ENCODE results near the gene YWHAB. TPM values are rescaled to one million over a fixed set of nuclear protein-coding genes. Genes with fewer than 3 reads are reported as not detected.
A peak's percentile ranks its signal among the peaks of the same experiment; 100 is the strongest.

The YWHAB gene
- 303 TPM for total RNA-seq
- 100 to 1,000 TPM; 567 to 927 (median 748) TPM for polyA plus RNA-seq

GRCh38 chr20:44885392-44886265, at the start of gene YWHAB:
Gene YWHAB, plus strand, starts transcription at chr20:44885705. Its CDS starts 15,829 bp downstream, at chr20:44901534.
- H3K4me1 Mint-ChIP-seq = peaks cover 23 to 78% (median 50%) of the 10 kb centered on the region in 4 donors
- H3K36me3 Mint-ChIP-seq = peaks cover 4% of the 10 kb centered on the region

GRCh38 chr20:44836601-44837120, 48.8 kb upstream of the YWHAB start:
- Histone ChIP-seq H3K27me3 (ENCODE audit: control insufficient read depth, insufficient read depth, low read length) (peaks cover 7% of the 10 kb centered on the region), H3K4me1 (ENCODE audit: control insufficient read depth, insufficient read depth, low read length, poor library complexity, severe bottlenecking) (no peaks in the 10 kb centered on the region), H3K9me3 (ENCODE audit: control insufficient read depth in 2 of 2, low read length in 2 of 2) (no peaks in the 10 kb centered on the region), H3K27ac (ENCODE audit: insufficient read depth, low read length, poor library complexity, severe bottlenecking) (no peak overlapping the region), H3K4me3 (ENCODE audit: low read depth, low read length) (no peak overlapping the region), H3K36me3 (ENCODE audit: control insufficient read depth, insufficient read depth, low read length) (no peaks in the 10 kb centered on the region)
- Mint-ChIP-seq H3K4me1 (peaks cover 0 to 7% (median 6%) of the 10 kb centered on the region in 4 donors), H3K36me3 (no peaks in the 10 kb centered on the region), H3K4me3 (no peak overlapping the region), H3K9me3 (peaks cover 0 to 9% (median 2%) of the 10 kb centered on the region in 7 donors), H3K27ac (no peak overlapping the region), H3K27me3 (peaks cover 27% of the 10 kb centered on the region)
- ATAC-seq (ENCODE audit: low read depth in 2 of 2) (no peak), DNase-seq (no peak)

More at GRCh38 chr20:44885392-44886265, at the start of gene YWHAB:
- Histone ChIP-seq H3K4me3 (ENCODE audit: low read depth, low read length) (peak within 1 kb of the TSS; percentile 87), H3K36me3 (ENCODE audit: control insufficient read depth, insufficient read depth, low read length) (peaks cover 2% of the 10 kb centered on the region), H3K27me3 (ENCODE audit: control insufficient read depth, insufficient read depth, low read length) (no peaks in the 10 kb centered on the region), H3K9me3 (ENCODE audit: control insufficient read depth in 2 of 2, low read length in 2 of 2) (no peaks in the 10 kb centered on the region), H3K27ac (ENCODE audit: insufficient read depth, low read length, poor library complexity, severe bottlenecking) (peak within 1 kb of the TSS; percentile 94), H3K4me1 (ENCODE audit: control insufficient read depth, insufficient read depth, low read length, poor library complexity, severe bottlenecking) (peaks cover 51% of the 10 kb centered on the region)
- peak; percentile 97 to 99 for ATAC-seq (ENCODE audit: low read depth in 2 of 2)
- Mint-ChIP-seq H3K9me3 (no peaks in the 10 kb centered on the region), H3K27me3 (no peaks in the 10 kb centered on the region), H3K27ac (peak within 1 kb of the TSS; percentile 95 to 99 (median 97)), H3K4me3 (peak within 1 kb of the TSS; percentile 94 to 99 (median 96))
- DNase-seq = peak; percentile 94 to 99 (median 96)

GRCh38 chr20:44837946-44838345, 47.6 kb upstream of the YWHAB start:
- peaks cover 0 to 7% (median 6%) of the 10 kb centered on the region in 4 donors for H3K4me1 Mint-ChIP-seq
- no peak overlapping the region for H3K27ac Mint-ChIP-seq
- H3K4me3 ChIP-seq (ENCODE audit: low read depth, low read length) = no peak overlapping the region
- no peaks in the 10 kb centered on the region for H3K36me3 ChIP-seq (ENCODE audit: control insufficient read depth, insufficient read depth, low read length)
- DNase-seq (no peak), ATAC-seq (ENCODE audit: low read depth in 2 of 2) (no peak)
- H3K4me1 ChIP-seq (ENCODE audit: control insufficient read depth, insufficient read depth, low read length, poor library complexity, severe bottlenecking) = no peaks in the 10 kb centered on the region
- H3K36me3 Mint-ChIP-seq = no peaks in the 10 kb centered on the region
- H3K27me3 Mint-ChIP-seq = peaks cover 21% of the 10 kb centered on the region
- H3K4me3 Mint-ChIP-seq = no peak overlapping the region
- no peaks in the 10 kb centered on the region for H3K9me3 ChIP-seq (ENCODE audit: control insufficient read depth in 2 of 2, low read length in 2 of 2)
- H3K27me3 ChIP-seq (ENCODE audit: control insufficient read depth, insufficient read depth, low read length) = peaks cover 6% of the 10 kb centered on the region
- no peak overlapping the region for H3K27ac ChIP-seq (ENCODE audit: insufficient read depth, low read length, poor library complexity, severe bottlenecking)
- peaks cover 0 to 9% (median 1%) of the 10 kb centered on the region in 7 donors for H3K9me3 Mint-ChIP-seq

- H3K27ac ChIP-seq (ENCODE audit: insufficient read depth, low read length, poor library complexity, severe bottlenecking) = no peak overlapping the region
- no peaks in the 10 kb centered on the region for H3K36me3 Mint-ChIP-seq
- ATAC-seq (ENCODE audit: low read depth in 2 of 2) (no peak), DNase-seq (no peak)
- H3K36me3 ChIP-seq (ENCODE audit: control insufficient read depth, insufficient read depth, low read length) = no peaks in the 10 kb centered on the region
- H3K4me1 Mint-ChIP-seq = peaks cover 0 to 7% (median 6%) of the 10 kb centered on the region in 4 donors
- H3K27me3 ChIP-seq (ENCODE audit: control insufficient read depth, insufficient read depth, low read length) = peaks cover 10% of the 10 kb centered on the region
- H3K4me1 ChIP-seq (ENCODE audit: control insufficient read depth, insufficient read depth, low read length, poor library complexity, severe bottlenecking) = no peaks in the 10 kb centered on the region
- no peak overlapping the region for H3K4me3 ChIP-seq (ENCODE audit: low read depth, low read length)
- H3K4me3 Mint-ChIP-seq = no peak overlapping the region
- peaks cover 0 to 9% (median 1%) of the 10 kb centered on the region in 7 donors for H3K9me3 Mint-ChIP-seq
- H3K27ac Mint-ChIP-seq = no peak overlapping the region
- H3K27me3 Mint-ChIP-seq = peaks cover 21% of the 10 kb centered on the region
- no peaks in the 10 kb centered on the region for H3K9me3 ChIP-seq (ENCODE audit: control insufficient read depth in 2 of 2, low read length in 2 of 2)
These were observed 47.0 kb upstream of the YWHAB start for GRCh38 chr20:44838521-44838920.

GRCh38 chr20:44839481-44839880, 46.0 kb upstream of the YWHAB start:
- ATAC-seq (ENCODE audit: low read depth in 2 of 2) = no peak
- no peaks in the 10 kb centered on the region for H3K36me3 Mint-ChIP-seq
- Histone ChIP-seq H3K27me3 (ENCODE audit: control insufficient read depth, insufficient read depth, low read length) (peaks cover 13% of the 10 kb centered on the region), H3K4me3 (ENCODE audit: low read depth, low read length) (no peak overlapping the region), H3K4me1 (ENCODE audit: control insufficient read depth, insufficient read depth, low read length, poor library complexity, severe bottlenecking) (no peaks in the 10 kb centered on the region), H3K27ac (ENCODE audit: insufficient read depth, low read length, poor library complexity, severe bottlenecking) (no peak overlapping the region), H3K9me3 (ENCODE audit: control insufficient read depth in 2 of 2, low read length in 2 of 2) (no peaks in the 10 kb centered on the region), H3K36me3 (ENCODE audit: control insufficient read depth, insufficient read depth, low read length) (no peaks in the 10 kb centered on the region)
- H3K4me1 Mint-ChIP-seq = peaks cover 0 to 7% (median 6%) of the 10 kb centered on the region in 4 donors
- peaks cover 20% of the 10 kb centered on the region for H3K27me3 Mint-ChIP-seq
- H3K27ac Mint-ChIP-seq = no peak overlapping the region
- H3K4me3 Mint-ChIP-seq = no peak overlapping the region
- no peak for DNase-seq
- H3K9me3 Mint-ChIP-seq = peaks cover 0 to 9% (median 2%) of the 10 kb centered on the region in 7 donors

GRCh38 chr20:44840826-44841225, 44.7 kb upstream of the YWHAB start:
- DNase-seq = no peak
- Histone ChIP-seq H3K4me1 (ENCODE audit: control insufficient read depth, insufficient read depth, low read length, poor library complexity, severe bottlenecking) (no peaks in the 10 kb centered on the region), H3K36me3 (ENCODE audit: control insufficient read depth, insufficient read depth, low read length) (no peaks in the 10 kb centered on the region), H3K9me3 (ENCODE audit: control insufficient read depth in 2 of 2, low read length in 2 of 2) (no peaks in the 10 kb centered on the region), H3K27me3 (ENCODE audit: control insufficient read depth, insufficient read depth, low read length) (peaks cover 13% of the 10 kb centered on the region), H3K27ac (ENCODE audit: insufficient read depth, low read length, poor library complexity, severe bottlenecking) (no peak overlapping the region), H3K4me3 (ENCODE audit: low read depth, low read length) (no peak overlapping the region)
- ATAC-seq (ENCODE audit: low read depth in 2 of 2) = no peak
- peaks cover 16% of the 10 kb centered on the region for H3K27me3 Mint-ChIP-seq
- no peak overlapping the region for H3K4me3 Mint-ChIP-seq
- no peaks in the 10 kb centered on the region for H3K4me1 Mint-ChIP-seq
- no peak overlapping the region for H3K27ac Mint-ChIP-seq
- peaks cover 0 to 9% (median 2%) of the 10 kb centered on the region in 7 donors for H3K9me3 Mint-ChIP-seq
- H3K36me3 Mint-ChIP-seq = no peaks in the 10 kb centered on the region

GRCh38 chr20:44841955-44842354, 43.5 kb upstream of the YWHAB start:
- no peak overlapping the region for H3K27ac ChIP-seq (ENCODE audit: insufficient read depth, low read length, poor library complexity, severe bottlenecking)
- H3K36me3 ChIP-seq (ENCODE audit: control insufficient read depth, insufficient read depth, low read length) = no peaks in the 10 kb centered on the region
- H3K4me1 ChIP-seq (ENCODE audit: control insufficient read depth, insufficient read depth, low read length, poor library complexity, severe bottlenecking) = no peaks in the 10 kb centered on the region
- Mint-ChIP-seq H3K27me3 (peaks cover 16% of the 10 kb centered on the region), H3K27ac (no peak overlapping the region), H3K9me3 (peaks cover 0 to 9% (median 2%) of the 10 kb centered on the region in 7 donors), H3K4me1 (no peaks in the 10 kb centered on the region), H3K4me3 (no peak overlapping the region), H3K36me3 (no peaks in the 10 kb centered on the region)
- H3K27me3 ChIP-seq (ENCODE audit: control insufficient read depth, insufficient read depth, low read length) = peaks cover 13% of the 10 kb centered on the region
- no peaks in the 10 kb centered on the region for H3K9me3 ChIP-seq (ENCODE audit: control insufficient read depth in 2 of 2, low read length in 2 of 2)
- no peak for DNase-seq
- H3K4me3 ChIP-seq (ENCODE audit: low read depth, low read length) = no peak overlapping the region
- ATAC-seq (ENCODE audit: low read depth in 2 of 2) = no peak

All from CD4-positive, CD25-positive, alpha-beta regulatory T cell (primary cell).